ENCODE results near the gene OR13C9.
"Not testable (repeated sequence)": the region's sequence is repeated elsewhere in the genome, so short reads cannot be mapped to it uniquely, and the experiment has no call there.

The OR13C9 gene

GRCh38 chr9:104618104-104618503, at the start of gene OR13C9:
TSS of gene OR13C9 (minus strand) at chr9:104618204. CDS start at chr9:104618204, 0 bp downstream.
- no peak for DNase-seq (ENCODE audit: low read depth in 2 of 2)

GRCh38 chr9:104658496-104659195, 40.6 kb upstream of the OR13C9 start:
- DNase-seq (ENCODE audit: low read depth in 2 of 2) = no peak

- DNase-seq (ENCODE audit: low read depth in 2 of 2) = no peak
Observed at GRCh38 chr9:104635456-104635855, 17.5 kb upstream of the OR13C9 start.

- DNase-seq (ENCODE audit: low read depth in 2 of 2) = no peak
Observed at GRCh38 chr9:104633976-104634520, 16.0 kb upstream of the OR13C9 start.

- DNase-seq (ENCODE audit: low read depth in 2 of 2) = not testable (repeated sequence)
Observed at GRCh38 chr9:104625964-104626363, 8.0 kb upstream of the OR13C9 start.

GRCh38 chr9:104617418-104617817, 586 bp downstream of the OR13C9 start:
- DNase-seq (ENCODE audit: low read depth in 2 of 2) = no peak

- DNase-seq (ENCODE audit: low read depth in 2 of 2) = no peak
Observed at GRCh38 chr9:104611213-104611612, 6.8 kb downstream of the OR13C9 start.

- no peak for DNase-seq (ENCODE audit: low read depth in 2 of 2)
Observed at GRCh38 chr9:104608336-104608735, 9.7 kb downstream of the OR13C9 start.

- DNase-seq (ENCODE audit: low read depth in 2 of 2) = no peak
Observed at GRCh38 chr9:104606152-104606551, 11.9 kb downstream of the OR13C9 start.

- DNase-seq (ENCODE audit: low read depth in 2 of 2) = not testable (repeated sequence)
Observed at GRCh38 chr9:104605527-104605926, 12.5 kb downstream of the OR13C9 start, which contains the start of gene OR13C2. TSS of gene OR13C2 (minus strand) at chr9:104605627. CDS start at chr9:104605627, 0 bp downstream.

GRCh38 chr9:104604801-104605200, 13.2 kb downstream of the OR13C9 start:
- DNase-seq (ENCODE audit: low read depth in 2 of 2) = no peak

- DNase-seq (ENCODE audit: low read depth in 2 of 2) = not testable (repeated sequence)
Observed at GRCh38 chr9:104599313-104599712, 18.7 kb downstream of the OR13C9 start, which contains the start of gene OR13C5. TSS of gene OR13C5 (minus strand) at chr9:104599413. CDS start at chr9:104599413, 0 bp downstream.

GRCh38 chr9:104598749-104599148, 19.3 kb downstream of the OR13C9 start:
- not testable (repeated sequence) for DNase-seq (ENCODE audit: low read depth in 2 of 2)

GRCh38 chr9:104589626-104590025, 28.4 kb downstream of the OR13C9 start:
- DNase-seq (ENCODE audit: low read depth in 2 of 2) = no peak

GRCh38 chr9:104586496-104587180, 31.4 kb downstream of the OR13C9 start:
- no peak for DNase-seq (ENCODE audit: low read depth in 2 of 2)

GRCh38 chr9:104580562-104580961, 37.4 kb downstream of the OR13C9 start:
- no peak for DNase-seq (ENCODE audit: low read depth in 2 of 2)

GRCh38 chr9:104577263-104577662, 40.7 kb downstream of the OR13C9 start:
- no peak for DNase-seq (ENCODE audit: low read depth in 2 of 2)

- no peak for DNase-seq (ENCODE audit: low read depth in 2 of 2)
Observed at GRCh38 chr9:104575456-104575855, 42.5 kb downstream of the OR13C9 start.

- no peak for DNase-seq (ENCODE audit: low read depth in 2 of 2)
Observed at GRCh38 chr9:104572612-104573011, 45.4 kb downstream of the OR13C9 start.

- no peak for DNase-seq (ENCODE audit: low read depth in 2 of 2)
Observed at GRCh38 chr9:104568868-104569267, 49.1 kb downstream of the OR13C9 start, which contains the start of gene OR13C8. TSS of gene OR13C8 (plus strand) at chr9:104569168. CDS start at chr9:104569168, 0 bp downstream.

Data from activated CD8-positive, alpha-beta memory T cell treated with anti-CD3 and anti-CD28 coated beads for 4 hours (primary cell).